Parathyroid adenoma (tissue), 2 donors: ENCODE measurements around the gene MAST2.

Source experiments
- H2AFZ ChIP-seq: fragments of 300-600 bp; sonication (generic); one replicate; pipeline ENCODE4 v1.7.0; 2017; ENCODE audit warnings: antibody characterized with exemption, mild to moderate bottlenecking
- H3K27ac ChIP-seq: fragments of 300-600 bp; sonication (generic); one replicate; pipeline ENCODE4 v1.7.0; 2017
- H3K27me3 ChIP-seq: fragments of 300-600 bp; sonication (generic); one replicate; pipeline ENCODE4 v1.7.0; 2017; ENCODE audit warnings: low read length; ENCODE audit not compliant: control insufficient read depth, insufficient read depth
- H3K36me3 ChIP-seq: fragments of 300-600 bp; sonication (generic); one replicate; pipeline ENCODE4 v1.7.0; 2017; ENCODE audit warnings: low read length; ENCODE audit not compliant: control insufficient read depth, insufficient read depth
- H3K4me1 ChIP-seq: fragments of 300-600 bp; sonication (generic); one replicate; pipeline ENCODE4 v1.7.0; 2017; ENCODE audit warnings: control low read depth
- H3K4me2 ChIP-seq: fragments of 300-600 bp; sonication (generic); one replicate; pipeline ENCODE4 v1.7.0; 2017; ENCODE audit warnings: low read length
- H3K4me3 ChIP-seq: fragments of 300-600 bp; sonication (generic); one replicate; pipeline ENCODE4 v1.7.0; 2017; ENCODE audit warnings: low read depth, low read length
- H3K79me2 ChIP-seq: fragments of 300-600 bp; sonication (generic); one replicate; pipeline ENCODE4 v1.7.0; 2017; ENCODE audit warnings: control low read depth
- H3K9ac ChIP-seq: fragments of 300-600 bp; sonication (generic); one replicate; pipeline ENCODE4 v1.7.0; 2017; ENCODE audit warnings: mild to moderate bottlenecking
- H3K9me3 ChIP-seq: fragments of 300-600 bp; sonication (generic); one replicate; pipeline ENCODE4 v1.7.0; 2017; ENCODE audit warnings: low read length; ENCODE audit not compliant: control insufficient read depth
- CTCF ChIP-seq: fragments of 300-600 bp; sonication (generic); IDR thresholded peaks from one replicate; pipeline ENCODE4 v1.7.0; 2017; ENCODE audit warnings: antibody characterized with exemption, mild to moderate bottlenecking
- donor health status: primary hyperparathyroidism.

MAST2 gene

GRCh38 chr1:45785583-45785982, 17.8 kb upstream of the MAST2 start:
- no peak for TF ChIP-seq CTCF
- Histone ChIP-seq H3K4me3 (no peak overlapping the region), H3K27me3 (no peaks in the 10 kb centered on the region), H3K4me1 (no peaks in the 10 kb centered on the region), H3K9ac (no peak overlapping the region), H3K4me2 (no peak overlapping the region), H3K36me3 (no peaks in the 10 kb centered on the region), H3K9me3 (no peaks in the 10 kb centered on the region), H3K79me2 (no peaks in the 10 kb centered on the region), H3K27ac (no peak overlapping the region), H2AFZ (no peak overlapping the region)

- no peak overlapping the region for H3K4me2 ChIP-seq
- no peak for TF ChIP-seq CTCF
Observed at GRCh38 chr1:45787905-45788304, 15.5 kb upstream of the MAST2 start.

GRCh38 chr1:45789601-45790000, 13.8 kb upstream of the MAST2 start:
- Histone ChIP-seq H3K9ac (no peak overlapping the region), H3K79me2 (no peaks in the 10 kb centered on the region), H2AFZ (no peak overlapping the region), H3K9me3 (no peaks in the 10 kb centered on the region), H3K36me3 (no peaks in the 10 kb centered on the region), H3K27me3 (no peaks in the 10 kb centered on the region), H3K27ac (no peak overlapping the region), H3K4me3 (no peak overlapping the region), H3K4me2 (no peak overlapping the region), H3K4me1 (no peaks in the 10 kb centered on the region)
- TF ChIP-seq CTCF: no peak

More at GRCh38 chr1:45787905-45788304, 15.5 kb upstream of the MAST2 start:
- H2AFZ ChIP-seq: no peak overlapping the region
- no peaks in the 10 kb centered on the region for H3K79me2 ChIP-seq
- H3K4me1 ChIP-seq: no peaks in the 10 kb centered on the region
- no peaks in the 10 kb centered on the region for H3K9me3 ChIP-seq
- no peaks in the 10 kb centered on the region for H3K27me3 ChIP-seq
- no peak overlapping the region for H3K9ac ChIP-seq
- no peak overlapping the region for H3K4me3 ChIP-seq
- H3K27ac ChIP-seq: no peak overlapping the region
- no peaks in the 10 kb centered on the region for H3K36me3 ChIP-seq

- Histone ChIP-seq H3K79me2 (no peaks in the 10 kb centered on the region), H3K36me3 (no peaks in the 10 kb centered on the region), H3K4me1 (no peaks in the 10 kb centered on the region), H2AFZ (no peak overlapping the region), H3K9me3 (no peaks in the 10 kb centered on the region), H3K27ac (no peak overlapping the region), H3K4me3 (no peak overlapping the region), H3K27me3 (no peaks in the 10 kb centered on the region), H3K4me2 (no peak overlapping the region), H3K9ac (no peak overlapping the region)
- TF ChIP-seq CTCF: no peak
Observed at GRCh38 chr1:45792744-45793143, 10.7 kb upstream of the MAST2 start.

GRCh38 chr1:45793942-45794604, 9.3 kb upstream of the MAST2 start:
- Histone ChIP-seq H3K27me3 (no peaks in the 10 kb centered on the region), H3K4me1 (no peaks in the 10 kb centered on the region), H3K27ac (no peak overlapping the region), H2AFZ (no peak overlapping the region), H3K9ac (no peak overlapping the region), H3K4me2 (no peak overlapping the region), H3K9me3 (no peaks in the 10 kb centered on the region), H3K4me3 (no peak overlapping the region), H3K36me3 (no peaks in the 10 kb centered on the region), H3K79me2 (no peaks in the 10 kb centered on the region)
- no peak for TF ChIP-seq CTCF
